Stimulated activated CD8-positive, alpha-beta memory T cell treated with anti-CD3 and anti-CD28 coated beads, Interleukin-2, amount 100 ng/mL, for 1 hour (primary cell): Measurements from ENCODE around the gene MED27.

Source experiments
- DNase-seq, 2 donors: peaks; one replicate each; pipeline ENCODE4 v3.0.0-alpha.2; 2020; ENCODE audit warnings: low read depth in 2 of 2

MED27 gene

DNA sequence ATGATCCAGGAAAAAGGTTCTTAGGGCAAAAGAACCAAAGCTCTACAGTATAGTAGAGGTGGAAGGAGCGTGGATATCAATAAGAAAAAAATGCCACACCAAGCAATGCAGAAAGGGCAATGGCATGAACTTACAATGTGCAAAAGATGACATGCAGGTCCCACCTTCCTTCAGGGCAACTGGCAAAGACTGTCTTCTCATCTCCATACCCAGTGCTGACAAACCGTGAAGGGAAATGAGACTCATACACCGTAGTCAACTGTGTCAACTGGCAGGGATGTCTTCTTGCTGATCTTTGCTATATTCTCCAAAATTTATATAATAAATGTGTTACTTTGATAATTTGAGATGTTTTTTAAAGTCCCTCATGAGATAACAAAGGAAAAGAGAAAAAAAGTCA is 36.0 kb downstream of the MED27 start:
- DNase-seq = no peak

DNA sequence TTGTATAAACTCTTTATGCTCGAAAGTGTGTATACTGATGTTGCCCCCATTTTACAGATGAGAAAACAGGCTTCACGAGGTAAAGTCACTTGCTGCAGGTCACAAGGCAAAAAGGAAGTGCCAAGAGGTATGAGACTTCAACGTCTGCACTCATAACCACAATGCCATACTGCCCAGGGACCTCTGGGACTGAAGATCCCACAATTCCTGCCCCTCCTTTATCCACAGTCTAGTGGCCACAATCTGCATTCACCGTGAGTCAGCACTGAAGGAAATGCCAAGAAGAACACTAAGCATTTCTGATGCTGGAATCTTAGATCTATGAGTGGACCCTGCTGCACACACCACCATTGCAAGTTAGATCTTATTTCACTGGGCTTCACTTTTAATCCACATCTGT is 37.3 kb downstream of the MED27 start:
- no peak for DNase-seq

DNA sequence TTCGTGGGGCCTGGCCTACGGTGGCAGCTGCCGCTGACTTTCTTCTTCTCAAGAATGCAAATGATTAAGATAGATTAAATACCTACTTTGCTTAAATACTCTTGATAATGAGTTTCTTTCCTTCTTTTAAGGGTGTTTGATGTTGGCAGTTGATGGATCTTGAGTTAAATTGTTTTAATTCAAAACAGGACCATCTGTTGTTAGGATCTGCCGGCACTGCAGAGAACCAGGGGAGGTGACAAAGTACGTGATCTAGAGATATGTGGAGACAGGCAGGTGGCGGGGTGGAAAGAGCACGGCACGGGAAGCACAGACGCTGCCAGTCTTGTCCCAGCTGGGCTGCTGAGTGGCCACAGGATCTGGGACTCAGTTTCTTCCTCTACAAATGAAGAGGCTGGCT is 37.9 kb downstream of the MED27 start:
- no peak for DNase-seq

DNA sequence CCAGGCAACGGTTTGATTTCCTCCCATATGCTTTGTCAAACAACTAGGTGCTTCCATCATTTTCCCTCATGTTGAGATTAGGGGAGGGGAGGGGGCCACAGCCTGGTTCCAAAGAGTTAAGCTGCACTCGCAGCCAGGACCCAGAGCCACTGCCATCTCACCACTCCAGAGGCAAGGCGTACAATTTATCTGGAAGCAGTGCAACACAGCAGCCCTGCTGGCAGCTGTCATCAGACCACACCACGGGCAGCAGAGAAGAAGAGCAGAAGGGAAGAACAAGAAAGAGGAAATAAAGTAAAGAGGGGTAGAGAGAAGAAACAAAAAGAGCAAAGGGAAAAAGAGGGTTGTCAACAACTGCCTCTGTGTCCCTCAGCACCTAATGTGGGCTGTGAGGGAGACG is 38.9 kb downstream of the MED27 start:
- DNase-seq = no peak

DNA sequence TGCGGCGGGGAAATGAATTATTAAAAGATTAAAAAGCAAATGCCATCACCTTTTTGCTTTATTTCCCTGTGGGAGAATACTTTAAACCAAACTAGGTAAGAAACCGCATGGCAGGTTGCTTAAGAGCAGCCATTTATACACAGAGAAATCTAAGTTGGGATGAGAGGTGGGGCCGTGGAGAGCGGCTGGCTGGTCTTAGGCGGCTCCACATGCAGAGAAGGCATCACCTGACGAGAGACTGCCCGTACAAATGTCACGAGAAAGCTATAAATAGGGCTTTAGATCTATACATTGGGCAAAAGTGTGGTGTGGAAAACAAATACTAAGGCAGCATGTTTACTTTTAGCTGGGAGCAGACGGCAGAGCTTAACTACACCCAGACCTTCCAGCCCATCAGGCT is 39.4 kb downstream of the MED27 start:
- no peak for DNase-seq

DNA sequence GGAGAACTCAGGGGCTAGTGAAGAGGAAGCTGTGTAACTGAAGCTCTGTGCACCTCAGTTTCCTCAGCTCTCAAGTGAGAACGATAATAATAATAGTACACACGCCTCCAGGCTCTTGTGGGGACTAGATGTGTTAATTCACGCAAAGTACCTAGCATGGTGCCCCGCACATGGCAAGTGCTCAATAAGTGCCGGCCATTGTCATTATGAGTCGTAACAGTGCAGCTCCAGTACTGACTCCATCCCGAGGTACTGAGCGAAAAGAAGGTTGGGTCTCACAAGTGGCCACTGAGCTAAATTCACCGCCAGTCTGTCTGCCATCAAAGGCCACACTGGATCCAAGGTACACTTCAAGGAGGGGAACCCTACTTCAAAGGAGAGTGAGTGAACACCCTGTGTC is 40.4 kb downstream of the MED27 start:
- DNase-seq = no peak

DNA sequence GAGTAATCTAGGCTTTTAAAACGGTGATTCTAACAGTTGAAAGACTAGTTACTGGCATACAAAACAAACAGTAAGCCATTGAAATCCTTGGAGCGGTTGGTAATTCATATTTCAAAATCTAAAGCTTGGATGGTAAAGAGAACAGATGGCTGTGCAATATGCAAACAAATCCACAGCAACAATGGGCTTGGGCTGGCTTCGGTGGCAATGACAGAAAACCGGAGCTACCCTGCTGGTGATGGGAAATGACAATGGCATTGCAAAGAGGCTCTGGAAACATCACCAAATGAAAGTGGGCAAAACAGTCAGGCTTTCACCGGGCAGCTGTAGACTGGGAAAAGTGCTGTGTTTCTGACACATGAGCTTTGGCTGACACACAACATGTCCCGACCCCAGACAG is 42.2 kb downstream of the MED27 start:
- no peak for DNase-seq

DNA sequence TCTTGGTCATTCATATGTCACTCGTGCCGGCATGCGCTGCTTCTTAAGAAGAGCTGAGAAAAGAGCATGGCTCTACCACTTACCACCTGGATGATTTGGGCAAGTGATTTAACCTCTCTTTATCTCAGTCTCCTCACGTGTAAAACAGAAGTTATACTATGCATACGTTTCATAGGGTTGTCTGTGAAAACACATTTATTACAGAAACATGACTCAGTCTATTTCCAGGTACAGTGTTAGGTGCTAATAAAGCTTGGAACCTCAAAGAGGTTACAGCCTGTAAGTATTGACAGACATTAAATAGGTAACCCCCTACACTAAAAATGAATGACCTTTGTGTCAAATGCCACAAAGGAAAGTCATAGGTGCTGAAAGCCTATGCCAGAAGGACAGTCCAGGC is 43.1 kb downstream of the MED27 start:
- no peak for DNase-seq

DNA sequence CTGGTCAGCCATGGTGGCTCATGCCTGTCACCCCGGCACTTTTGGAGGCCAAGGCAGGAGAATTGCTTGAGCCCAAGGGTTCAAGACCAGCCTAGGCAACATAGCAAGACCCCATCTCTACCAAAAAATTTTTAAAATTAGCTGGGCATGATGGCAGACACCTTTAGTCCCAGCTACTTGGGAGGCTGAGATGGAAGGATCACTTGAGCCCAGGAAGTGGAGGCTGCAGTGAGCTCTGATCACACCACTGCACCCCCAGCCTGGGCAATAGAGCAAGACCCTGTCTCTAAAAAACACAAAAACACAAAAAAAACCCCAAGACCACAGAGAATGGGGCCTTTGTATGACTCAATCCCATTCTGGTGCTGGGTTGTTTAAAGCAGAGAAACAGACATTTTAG is 44.0 kb downstream of the MED27 start:
- DNase-seq = no peak

DNA sequence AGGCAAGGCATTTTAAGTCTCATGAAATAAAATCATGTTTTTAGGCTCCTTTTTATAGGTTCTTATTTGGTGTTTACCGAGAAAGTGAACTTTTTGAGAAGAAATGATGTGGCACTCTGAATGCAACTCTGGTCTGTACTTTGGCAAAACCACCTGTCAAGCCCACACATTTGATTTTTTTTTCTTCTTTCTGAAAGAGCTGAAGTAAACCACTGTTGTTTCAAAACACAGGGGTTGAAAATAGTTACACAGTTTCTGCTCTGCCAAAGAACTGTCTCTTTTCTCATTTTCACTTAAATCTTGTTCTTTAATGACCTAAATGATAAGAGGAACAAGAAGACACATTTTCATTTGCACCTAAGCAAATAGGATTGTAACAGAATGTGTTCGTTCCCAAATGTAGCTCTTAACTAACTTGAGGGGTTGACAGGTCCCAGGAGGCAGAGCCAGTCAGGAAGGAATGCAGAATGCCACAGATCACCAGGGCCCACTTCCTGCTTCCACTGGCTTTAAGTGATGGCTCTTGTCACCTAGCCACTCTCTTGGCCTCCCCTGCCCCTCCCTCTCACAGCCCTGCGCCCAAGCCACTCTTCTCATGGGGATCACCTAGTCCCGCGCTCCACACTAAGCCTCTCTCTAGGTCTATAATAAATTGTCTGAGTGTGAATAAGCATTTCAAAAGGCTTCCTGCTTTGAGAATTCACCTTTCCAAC is 47.3 kb downstream of the MED27 start:
- no peak for DNase-seq

DNA sequence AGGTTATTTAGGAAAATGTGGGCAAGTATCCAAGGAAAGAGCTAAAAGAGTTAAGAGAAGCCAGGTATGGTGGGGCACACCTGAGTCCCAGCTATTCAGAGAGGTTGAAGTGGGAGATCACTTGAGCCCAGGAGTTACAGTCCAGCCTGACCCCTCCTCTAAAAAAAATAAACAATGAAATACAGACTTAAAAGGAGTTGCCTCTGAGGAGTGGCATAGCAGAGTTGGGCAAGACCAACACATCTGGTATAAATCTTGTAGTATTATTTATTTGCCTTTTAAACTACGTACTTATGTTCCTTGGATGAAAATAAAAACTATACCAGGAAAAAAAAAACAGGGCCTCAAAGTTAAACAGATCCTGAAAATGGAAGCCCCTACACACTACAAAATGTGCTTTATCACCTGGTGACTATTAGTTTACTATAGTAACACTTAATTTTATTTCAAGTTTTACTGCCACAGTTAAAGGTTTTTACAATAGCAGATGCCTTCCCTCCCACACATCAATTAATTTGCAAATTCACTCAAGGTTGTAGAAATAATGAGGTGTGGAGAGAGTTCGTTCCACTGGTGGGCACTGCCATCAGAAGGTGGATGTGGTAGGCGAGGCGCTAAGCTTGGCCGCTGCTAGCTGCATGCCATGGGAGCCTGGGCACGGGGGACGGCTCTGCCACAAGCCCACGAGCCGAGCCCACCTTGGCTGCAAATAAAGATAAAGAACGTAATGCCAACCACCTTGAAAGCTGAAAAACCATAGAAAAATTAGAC is 48.0 kb downstream of the MED27 start:
- DNase-seq = no peak

DNA sequence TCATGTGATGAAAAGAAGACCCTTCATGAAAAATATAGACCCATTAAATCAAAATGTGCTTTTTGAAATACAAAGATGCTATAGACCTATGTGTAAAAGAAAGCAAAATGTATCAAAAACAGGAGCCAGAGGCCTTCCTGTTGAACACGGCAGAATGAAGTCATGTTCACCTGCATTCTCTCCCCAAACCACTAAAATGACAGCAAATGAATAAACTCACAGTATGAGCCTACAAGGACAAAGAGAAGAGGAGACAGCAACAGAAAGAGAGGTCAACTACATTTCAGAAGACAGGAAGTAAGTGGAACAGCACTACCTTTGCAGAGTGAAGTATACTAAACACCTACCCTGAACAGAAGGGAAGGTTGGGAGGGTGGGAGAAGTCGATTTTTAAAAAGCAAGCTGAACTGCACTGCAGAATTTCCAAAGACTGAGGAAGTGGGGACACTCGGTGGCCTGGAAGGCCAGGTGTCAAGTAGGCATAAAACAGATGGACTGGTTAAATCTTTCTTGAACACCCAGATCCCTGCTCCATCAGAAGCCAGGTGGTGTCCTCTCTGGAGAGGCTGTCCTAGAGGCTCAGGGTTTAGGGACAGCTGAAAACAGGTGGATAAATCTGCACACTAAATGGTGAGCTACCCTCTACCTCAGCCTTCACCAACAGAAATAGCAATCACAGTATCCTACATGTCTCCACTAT is 48.9 kb downstream of the MED27 start:
- DNase-seq = no peak

DNA sequence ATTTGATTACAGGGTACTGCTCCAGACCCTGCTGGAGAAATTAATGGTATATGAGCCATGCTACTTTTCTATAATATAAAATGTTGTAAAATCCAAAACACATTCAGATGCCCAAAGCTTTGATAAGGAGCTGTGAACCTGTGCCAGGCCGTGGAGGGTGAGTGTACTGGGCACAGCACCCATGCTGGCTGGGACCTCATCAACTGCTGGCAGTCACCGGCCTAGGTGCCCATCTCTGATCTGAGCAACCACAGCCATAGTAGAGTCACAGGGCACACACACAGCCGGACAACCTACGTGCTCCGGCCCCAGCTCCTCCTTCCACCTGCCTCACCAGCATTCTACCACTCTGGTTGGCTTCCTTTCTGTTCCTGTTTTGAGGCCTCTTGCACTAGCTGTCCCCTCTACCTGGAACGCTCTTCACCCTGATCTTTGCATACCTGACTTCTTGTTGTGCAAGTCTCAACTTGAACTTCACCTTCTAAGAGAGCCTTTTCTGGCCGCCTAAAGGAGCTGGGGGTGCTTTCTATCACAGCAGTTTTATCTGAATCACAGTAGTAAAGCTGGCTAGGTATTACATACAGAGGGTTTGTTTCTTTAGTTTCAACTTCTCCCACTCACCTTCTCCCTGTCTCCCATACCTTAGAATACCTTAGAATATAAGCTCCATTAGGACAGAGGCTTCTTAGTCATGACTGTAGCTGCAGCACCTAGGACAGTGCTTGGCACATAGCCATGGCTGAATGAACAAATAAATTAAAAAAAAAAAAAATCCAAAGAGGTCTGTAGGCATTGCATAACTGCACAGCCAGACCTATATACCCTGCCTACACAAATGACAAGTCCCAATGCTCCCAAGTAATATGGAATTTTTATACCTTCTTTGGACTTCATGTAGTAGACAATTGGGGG is 51.7 kb downstream of the MED27 start:
- no peak for DNase-seq

DNA sequence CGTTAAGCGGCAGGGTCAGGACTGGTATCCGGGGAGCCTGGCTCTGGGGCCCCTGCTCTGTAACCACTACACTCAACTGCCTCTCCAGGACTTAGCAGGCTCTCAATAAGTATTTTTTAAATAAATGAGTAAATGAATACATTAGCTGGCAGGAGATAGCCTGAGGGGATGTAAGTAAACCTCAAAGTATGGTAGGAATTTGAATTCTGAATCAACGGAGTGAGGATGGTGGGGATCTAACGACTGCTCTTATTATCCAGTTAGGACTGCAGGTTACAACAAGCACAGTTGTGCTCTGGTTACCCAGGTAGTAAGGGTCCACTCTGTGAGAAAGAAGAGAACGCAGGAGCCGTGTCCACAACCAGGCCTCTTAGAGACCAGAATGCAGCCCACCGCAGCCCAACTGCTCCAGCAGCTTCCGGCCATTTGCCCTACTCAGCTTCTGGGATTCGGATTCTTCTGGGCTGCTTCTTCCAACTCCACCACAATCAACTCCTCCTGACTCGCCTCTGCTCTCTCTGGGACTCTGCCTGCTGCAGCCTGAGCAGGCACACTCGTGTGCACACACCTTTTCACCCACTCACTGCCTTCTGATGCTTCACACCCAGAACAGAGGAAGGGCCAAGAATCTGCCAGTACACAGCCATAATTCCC is 52.6 kb downstream of the MED27 start:
- DNase-seq = no peak

DNA sequence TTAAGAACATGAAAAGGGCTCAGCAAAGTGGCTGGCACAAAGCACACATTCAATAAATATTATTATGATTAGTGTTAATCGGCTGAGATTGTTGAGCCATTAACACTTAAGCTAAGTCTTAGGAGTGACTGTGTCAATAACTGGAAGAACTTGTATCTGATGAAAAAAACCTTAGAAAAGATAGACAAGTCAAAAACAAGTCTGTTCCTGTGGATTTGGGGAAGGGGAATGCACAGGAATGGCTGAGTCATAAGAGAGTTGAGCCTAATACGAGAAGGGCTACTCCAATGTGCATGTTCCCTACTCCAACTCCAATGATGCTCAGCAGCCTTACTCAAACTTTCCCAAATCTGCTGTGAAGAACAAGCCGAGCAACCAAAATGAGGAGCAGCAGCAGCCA is 53.9 kb downstream of the MED27 start:
- no peak for DNase-seq

DNA sequence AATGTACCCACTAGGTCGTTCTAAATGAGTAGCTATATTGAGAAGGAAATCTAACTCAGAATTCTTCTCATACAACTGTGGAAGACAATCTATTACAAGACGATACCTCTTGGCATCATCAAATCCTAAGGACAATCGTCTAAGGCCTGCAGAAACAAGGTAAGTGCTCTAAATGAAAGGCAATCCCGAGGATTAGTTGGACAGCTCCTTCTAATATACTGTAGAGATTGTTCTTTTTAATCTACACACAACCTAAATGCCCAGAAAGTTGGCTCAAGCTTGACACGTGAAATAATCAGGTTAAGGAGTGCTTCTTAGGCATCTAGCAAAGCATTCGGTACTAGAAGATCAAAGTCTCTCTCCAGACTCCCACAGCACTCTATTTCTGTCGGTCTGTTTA is 55.1 kb downstream of the MED27 start:
- DNase-seq = no peak

DNA sequence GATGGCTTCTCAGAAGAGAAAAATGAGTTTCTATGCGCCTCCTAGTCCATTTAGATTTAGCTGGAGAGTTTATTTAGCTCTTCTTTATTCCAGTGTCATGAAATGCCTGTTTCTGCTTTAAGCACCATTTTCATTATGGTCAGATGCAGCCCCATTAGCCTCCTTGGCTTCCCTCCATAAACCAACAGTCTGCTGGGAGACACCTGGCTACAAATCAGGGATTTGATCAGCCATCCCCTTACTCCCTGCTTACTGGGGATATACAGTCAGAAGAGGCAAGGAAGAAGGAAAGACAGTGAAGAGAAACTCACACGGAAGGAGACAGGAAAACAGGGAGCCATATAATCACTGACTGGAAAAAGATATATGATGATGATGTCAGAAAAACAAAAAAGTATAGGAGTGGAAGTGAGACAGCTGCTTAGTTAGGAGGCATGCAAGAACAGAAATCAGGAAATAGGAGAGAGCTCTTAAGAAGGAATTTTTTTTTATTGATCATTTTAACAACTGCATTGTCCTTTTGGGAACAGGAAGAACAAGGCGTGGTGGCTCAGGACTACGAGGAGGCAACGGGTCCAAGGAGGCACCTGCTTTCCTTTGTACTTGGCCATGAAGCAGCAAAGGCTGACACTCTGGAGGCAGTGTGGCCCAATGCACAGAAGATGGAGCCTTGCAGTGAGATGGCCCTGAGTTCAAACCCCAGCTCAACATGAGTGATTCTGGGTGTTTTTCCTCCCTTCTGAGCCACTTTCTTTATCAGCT is 56.1 kb downstream of the MED27 start:
- no peak for DNase-seq

DNA sequence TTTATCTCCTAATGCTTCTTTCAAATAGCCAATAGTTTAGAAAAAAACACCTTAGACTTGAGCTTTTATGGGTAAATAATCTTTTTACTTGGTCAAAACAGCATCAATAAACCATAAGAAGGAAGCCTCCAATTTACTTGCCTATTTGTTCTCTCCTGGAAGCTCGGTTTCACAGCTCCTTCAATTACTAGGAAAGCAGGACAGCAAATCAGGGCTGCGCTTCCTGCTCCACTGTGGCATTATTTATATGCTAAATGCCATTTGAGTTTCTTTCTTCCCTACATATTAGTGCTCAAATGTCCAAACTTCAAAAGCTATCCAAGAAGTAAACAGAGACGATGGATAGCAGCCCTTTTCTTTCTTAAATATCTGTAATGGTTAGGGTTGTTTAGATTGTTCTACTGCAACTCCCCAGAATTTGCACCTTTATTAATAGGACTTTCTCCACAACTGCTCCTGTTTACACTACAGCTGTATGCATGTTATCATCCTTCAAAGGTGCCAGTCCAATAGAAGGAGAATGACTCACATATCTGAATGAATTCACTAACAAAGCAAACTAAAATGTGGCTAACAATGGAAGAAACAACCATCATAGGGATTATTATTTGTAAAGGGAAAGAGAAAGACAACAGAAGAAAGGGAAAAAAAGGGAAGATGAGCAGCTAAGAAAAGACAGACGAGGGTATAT is 58.7 kb downstream of the MED27 start:
- DNase-seq = no peak

DNA sequence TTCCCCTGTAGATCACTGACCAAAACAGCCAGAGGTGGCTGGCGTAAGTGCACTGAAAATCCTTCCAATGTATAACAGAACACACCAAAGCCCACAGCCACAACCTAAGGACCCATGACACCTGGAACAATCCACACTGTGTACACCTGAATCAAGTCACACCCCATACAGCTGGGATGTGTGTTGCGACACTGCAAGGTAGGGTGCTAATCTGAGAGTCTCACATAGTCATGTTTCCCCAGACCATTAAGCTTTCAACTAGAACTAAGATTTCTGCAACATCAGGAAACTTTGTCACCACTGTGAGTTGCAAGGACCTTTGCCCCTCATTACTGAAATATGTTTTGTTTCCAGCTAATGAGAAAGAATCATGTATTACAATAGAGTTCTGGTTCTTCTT is 59.4 kb downstream of the MED27 start:
- no peak for DNase-seq

DNA sequence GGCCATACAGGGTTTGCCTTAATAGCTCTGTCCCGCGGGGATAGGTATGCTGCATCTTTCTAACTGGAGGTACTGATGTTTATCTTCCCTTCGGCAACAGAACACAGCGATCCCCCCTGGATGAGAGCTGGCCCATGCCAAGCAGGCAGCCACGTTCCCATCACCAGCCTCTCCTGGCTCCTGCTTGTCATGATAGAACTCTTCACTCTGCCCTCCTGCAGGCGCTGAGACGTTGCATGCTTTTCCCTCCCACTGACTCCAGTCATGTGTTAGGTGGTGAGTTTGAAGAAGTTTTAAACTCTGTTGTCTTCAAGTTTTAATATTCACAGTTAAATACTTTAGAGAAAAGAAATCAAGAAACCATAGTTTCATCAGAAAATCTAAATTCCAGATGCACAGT is 60.0 kb downstream of the MED27 start:
- DNase-seq = no peak
